ENCODE measurements around the gene SEC62.

Gene SEC62, protein sequence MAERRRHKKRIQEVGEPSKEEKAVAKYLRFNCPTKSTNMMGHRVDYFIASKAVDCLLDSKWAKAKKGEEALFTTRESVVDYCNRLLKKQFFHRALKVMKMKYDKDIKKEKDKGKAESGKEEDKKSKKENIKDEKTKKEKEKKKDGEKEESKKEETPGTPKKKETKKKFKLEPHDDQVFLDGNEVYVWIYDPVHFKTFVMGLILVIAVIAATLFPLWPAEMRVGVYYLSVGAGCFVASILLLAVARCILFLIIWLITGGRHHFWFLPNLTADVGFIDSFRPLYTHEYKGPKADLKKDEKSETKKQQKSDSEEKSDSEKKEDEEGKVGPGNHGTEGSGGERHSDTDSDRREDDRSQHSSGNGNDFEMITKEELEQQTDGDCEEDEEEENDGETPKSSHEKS

GRCh38 chr3:169966428-169966950 lies at the start of gene SEC62:
TSS of gene SEC62 (plus strand) at chr3:169966807. CDS start at chr3:169966823, 16 bp downstream.
- DNase-seq = peak; percentile 97

DNA sequence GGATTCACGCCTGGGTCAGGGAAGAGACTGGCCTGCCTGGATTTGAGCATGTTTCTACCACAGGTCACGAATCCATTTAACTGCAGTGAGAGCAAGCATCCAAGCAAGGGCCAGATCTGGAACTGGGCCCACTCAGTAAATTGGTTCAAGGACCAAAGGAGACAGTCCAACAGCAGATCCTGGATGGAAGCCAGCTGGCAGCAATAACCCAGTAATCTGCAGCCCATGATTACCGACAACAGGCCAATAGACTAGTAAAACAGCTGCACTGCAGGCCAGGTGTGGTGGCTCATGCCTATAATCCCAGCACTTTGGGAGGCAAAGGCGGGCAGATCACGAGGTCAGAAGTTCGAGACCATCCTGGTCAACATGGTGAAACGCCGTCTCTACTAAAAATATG lies 43.4 kb upstream of the SEC62 start:
- peak; percentile 63 for DNase-seq

- no peak for DNase-seq
Measured at GRCh38 chr3:169923831-169924230, 42.8 kb upstream of the SEC62 start.

- DNase-seq = no peak
Measured at GRCh38 chr3:169929830-169930519, 36.6 kb upstream of the SEC62 start.

DNA sequence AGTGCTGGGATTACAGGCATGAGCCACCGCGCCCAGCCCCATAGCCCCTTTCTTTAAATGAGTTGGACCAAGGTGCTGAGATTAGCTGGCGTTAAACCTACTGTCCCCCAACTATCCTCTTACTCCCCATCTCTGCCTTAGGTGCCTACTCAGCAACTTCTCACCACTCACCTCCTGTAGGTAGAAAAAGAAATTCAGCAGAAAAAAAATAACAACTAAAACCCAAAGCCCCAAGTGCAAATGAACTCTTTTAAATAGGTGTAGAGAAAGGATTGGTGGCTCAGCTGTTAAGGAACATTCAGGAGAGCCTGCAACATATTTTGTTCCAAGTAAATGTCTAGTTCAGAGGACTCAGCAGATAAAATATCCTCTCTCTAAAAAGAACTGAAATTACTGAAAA lies 35.8 kb upstream of the SEC62 start:
- DNase-seq = no peak

DNA sequence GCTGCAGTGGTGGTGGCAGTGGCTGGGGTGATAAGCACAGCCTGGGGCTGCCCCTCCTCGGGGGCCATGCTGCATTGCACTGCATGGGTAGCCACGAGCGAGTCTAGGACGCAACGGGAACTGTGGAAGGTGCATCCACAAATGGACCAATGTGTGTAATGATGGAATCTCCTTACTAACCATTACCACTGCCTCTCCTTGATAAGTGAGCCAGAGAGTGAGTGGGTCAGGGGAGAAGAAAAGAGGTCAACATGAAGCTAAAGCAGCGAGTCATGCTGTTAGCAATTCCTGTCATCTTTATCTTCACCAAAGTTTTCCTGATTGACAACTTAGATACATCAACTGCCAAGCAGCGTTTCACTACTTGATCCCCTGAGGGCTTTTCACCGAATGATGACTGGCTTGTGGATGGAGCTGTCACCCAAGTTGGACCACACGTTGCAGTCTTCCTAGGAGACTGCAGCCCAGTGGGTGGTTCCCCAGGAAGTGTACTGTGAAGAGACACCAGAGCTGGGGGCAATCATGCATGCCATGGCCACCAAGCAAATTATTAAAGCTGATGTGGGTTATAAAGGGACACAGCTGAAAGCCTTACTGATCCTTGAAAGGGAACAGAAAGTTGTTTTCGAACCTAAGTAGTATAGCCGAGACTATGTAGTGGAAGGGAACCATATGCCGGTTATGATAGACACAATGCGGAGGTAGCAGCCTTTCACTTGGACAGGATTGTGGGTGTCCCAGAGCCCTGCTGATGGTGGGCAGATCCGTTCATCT lies 34.7 kb upstream of the SEC62 start:
- no peak for DNase-seq

GRCh38 chr3:169939320-169939719 lies 27.3 kb upstream of the SEC62 start:
- DNase-seq = no peak

DNA sequence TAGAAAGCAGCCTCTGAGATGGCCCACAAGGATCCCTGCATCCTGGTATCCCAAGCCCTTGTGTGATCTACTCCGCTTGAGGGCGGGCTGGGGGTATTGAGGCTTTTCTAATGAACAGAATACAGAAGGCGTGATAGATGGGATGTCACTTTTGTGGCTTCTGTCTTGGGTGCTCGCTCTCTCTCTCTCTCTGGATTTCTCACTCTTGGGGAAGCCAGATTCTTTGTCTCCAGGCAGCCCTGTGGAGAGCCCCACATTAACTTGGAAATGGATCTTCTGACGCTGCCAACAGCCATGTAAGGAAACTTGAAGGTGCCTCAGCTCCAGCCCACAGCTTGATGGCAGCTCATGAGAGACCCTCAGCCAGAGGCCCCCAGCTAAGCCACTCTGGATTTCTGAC lies 26.9 kb upstream of the SEC62 start:
- no peak for DNase-seq

DNA sequence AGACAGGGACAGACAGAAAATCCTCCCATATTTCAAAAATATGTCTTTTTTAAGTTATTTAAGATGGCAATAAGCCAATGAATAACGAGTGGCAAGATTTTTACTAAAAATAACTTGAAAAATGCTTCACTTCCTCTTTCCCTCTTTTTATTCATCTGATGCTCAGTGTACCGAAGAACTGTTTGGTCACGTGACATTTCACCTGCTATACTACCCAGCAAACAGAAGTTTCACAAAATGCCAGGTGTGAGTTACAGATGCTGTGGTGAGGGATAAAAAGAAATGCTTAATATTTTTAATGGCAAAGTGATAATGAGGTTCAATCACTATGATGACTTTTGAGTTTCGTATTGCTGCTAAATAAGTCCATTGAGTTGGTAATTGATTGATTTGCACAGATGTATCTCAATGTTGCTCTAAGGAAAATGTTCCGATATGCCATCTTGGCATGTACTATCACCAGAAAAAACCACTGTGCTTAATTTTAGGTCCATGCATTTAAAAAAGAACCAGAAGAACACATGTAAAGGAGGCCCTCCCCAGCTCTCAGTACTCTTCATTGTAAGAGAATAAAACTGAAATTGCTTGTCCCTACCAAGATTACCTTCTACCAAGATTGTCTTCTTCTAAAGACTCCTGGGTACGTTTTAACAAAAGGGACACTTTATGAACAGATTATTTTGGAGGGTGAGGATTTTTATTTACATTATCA lies 26.0 kb upstream of the SEC62 start:
- no peak for DNase-seq

- DNase-seq = peak; percentile 40
Measured at GRCh38 chr3:169945313-169945712, 21.3 kb upstream of the SEC62 start.

DNA sequence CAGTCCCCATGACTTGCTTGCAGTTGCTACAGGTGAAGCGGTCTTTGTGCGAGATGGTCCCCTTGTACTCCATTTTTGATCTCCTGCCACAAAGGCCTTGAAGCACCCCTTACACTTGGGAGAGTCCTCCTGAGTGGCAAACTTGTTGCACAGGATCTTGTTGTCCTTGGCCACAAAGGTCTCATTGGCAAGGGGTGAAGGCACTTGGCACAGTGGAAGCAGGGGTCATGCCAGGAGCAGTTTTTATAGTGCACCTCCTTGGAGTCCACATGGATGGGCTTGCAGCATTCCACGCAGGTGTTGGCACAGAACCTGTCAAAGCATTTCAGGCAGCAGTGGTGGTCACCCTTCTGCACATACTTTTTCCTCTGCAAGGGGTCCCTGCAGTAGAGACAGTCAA lies 20.3 kb upstream of the SEC62 start:
- no peak for DNase-seq

- no peak for DNase-seq
Measured at GRCh38 chr3:169948559-169949448, 17.8 kb upstream of the SEC62 start.

DNA sequence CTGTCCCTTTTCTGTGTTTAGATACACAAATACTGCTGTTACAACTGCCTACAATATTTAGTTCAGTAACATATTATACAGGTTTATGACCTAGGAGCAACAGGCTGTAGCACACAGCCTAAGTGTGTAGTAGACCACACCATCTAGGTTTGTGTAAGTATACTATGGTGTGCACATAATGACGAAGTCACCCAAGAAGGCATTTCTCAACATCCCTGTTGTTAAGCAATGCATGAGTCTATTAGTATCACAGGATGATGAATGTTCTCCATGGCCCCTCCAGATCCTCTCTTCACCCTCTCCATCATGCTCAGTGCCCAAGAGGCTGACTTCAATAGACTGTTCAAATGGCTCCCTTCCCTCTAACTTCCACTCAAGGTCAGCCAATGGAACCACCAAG lies 14.6 kb upstream of the SEC62 start:
- no peak for DNase-seq

DNA sequence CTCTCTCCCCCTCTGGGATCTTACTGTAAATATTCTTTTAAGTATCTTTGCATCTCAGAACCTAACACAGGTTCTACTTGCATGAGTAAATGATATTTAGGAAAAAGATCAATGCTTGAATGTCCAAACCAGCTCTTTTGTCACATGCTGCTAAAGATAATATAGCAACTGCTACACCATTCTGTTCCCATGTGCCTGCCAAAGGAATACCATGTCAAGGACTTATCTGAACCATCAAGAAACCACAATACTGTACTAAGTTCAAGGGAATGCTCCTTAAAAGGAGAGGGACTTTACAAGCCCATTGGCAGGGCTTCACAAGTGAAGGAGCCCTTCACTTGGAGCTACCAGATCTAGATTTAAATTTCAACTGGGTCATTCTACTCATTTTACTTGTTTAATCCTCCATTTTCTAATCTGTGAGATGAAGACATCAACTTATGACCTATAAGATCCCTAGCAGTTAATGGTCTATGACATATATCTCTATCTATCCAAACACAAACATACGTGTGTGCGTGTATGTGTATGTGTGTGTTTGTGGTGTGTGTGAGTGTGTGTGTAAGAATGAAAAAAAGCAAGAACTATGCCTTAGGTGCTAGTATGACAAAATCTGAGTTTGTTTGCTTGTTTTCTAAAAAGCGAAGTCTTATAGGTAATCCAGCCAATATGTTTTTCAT lies 13.0 kb upstream of the SEC62 start:
- DNase-seq = no peak

GRCh38 chr3:169954142-169954756 lies 12.4 kb upstream of the SEC62 start:
- no peak for DNase-seq

DNA sequence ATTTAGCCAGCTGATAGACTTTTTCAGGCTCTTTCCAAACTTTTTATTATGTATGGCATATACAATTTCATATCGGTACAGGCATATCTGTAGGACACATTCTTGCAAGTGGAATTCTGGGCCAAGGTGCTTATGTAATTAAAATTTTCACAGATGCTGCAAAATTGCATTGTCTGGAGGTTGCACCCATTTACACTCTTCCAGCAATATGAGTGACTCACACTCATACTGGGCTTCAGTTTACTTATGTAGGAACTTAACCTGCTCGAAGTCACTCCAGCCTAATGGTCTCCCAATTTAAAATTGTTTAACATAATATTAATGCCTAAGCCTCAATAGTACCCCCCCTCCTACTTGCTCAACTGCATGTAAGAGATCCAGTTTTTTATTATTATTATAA lies 11.2 kb upstream of the SEC62 start:
- DNase-seq = no peak

- DNase-seq = no peak
Measured at GRCh38 chr3:169964176-169964575, 2.4 kb upstream of the SEC62 start.

- no peak for DNase-seq
Measured at GRCh38 chr3:169965562-169966427, 812 bp upstream of the SEC62 start.

Data from femur (tissue), 1 donor.